ENCODE measurements around the gene RPS6KL1.

Gene RPS6KL1

DNA sequence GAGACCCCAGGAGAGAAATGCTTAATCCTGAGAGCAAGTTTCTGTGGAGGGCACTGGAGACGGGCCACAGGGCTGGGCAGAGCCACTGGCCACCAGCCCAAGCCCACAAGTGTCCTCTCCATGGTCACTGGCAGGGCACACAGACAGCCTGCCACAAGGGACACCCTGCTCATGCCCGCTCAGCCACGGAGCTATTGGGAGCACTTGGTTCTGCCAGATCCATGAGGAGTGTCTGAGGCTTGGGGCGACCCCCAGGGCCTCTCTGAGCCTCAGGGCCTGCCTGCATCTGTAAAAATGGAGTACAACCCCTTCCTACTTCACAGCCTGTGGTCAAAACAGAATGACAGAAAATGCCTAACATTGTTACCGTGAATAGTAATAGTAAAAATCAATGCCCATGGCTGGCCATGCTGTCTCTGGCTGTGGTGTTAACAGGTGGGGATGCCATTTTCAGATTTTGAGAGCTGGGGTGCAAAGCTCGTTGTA, 29.2 kb upstream of the RPS6KL1 start:
- no peak for DNase-seq (ENCODE audit: low read depth)

DNA sequence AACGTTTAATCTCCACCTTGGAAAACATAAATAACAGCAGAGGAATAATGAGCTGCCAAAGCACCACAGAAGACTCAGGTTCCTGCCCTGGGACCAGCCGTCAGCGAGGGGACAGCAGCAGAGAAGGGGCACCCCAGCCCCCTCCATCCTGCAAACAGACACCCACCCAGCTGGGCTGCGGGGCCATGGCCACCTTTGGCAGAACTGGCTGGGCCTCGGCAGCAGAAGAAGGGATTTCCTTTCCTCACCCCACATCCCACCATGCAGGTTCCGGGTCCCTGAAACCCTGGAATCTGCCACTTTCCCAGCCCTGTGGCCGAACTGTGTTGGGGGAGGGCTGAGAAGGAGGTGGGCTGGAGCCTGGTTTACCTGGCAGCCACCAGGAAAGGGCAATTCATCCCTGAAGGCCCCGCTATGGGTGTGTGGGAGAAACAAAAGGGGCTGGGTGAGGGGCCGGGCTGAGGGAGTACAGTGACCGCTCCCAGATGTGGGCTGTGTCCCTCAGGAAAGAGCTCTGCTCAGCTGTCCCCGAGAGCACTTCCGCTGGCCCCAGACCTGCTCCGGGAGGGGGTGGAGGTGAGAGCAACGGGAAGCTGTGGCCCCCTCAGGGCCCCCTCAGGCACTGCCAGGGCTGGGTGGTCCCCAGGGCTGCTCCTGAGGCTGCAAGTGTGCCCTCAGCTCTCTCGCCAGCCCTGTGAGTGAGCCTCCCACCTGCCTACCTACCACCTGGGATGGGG, 28.6 kb upstream of the RPS6KL1 start:
- DNase-seq (ENCODE audit: low read depth) = no peak

DNA sequence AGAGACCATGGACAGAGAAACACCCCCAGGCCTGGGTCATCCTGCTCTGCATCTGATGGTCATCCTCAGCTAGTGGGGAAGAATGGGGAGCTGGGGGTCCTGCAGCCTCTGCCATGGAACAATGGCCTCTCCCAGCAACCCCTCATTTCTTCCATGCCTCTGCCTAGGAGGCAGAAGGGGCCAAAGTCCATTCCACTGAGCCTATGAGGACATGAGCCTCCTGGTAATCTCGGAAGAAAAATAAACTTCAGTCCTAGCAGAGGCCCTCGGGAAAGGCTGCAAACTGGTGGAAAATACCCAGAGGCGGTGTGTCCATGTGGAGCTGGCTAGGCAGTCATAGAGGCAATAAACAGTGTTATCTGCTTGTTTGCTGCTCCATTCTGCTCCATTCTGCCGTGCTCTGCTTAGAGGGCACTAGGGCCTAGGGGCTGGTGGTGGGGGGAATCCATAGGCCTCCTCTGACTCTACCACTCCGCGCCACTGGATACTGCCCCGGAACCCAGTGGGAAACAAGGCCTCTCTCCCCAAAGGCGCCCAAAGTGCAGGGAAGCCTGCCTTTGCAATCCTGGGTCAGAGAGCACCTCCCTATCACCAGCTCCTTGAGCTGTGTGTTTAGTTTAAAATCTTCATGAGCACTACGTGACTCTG, 27.9 kb upstream of the RPS6KL1 start:
- DNase-seq (ENCODE audit: low read depth) = peak; percentile 26

DNA sequence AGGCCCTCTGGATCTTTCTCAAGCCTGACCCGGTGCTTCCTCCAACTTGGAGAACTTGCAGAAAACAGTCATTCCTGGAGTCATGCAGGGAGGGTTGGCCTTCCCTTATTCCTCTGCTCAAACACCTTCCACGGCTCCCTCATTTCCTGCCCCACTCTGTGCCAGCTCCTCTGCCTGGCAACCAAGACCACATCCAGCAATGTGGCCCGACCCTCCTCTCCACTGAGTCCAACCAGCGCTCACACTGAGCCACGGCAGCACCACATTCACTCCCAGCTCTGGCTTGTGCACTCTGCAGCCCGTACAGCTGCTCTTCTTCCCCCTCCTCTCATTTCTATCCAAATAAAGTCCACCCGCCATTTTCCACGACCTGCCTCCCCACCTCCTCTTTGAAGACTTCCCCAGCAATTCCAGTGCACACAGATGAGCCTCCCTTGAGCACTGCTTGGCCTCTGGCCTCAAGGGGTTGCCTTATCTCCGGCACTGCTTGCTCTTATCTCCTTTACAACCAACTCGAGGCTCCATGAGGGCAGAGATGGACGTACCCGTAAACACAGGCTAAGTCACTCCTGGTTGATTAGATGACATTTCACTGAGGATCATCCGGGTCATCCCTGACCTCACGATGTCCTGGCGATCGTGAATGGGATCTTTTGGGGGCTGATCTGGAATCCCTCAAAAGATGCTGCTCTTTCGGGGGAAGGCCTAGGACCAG, 27.0 kb upstream of the RPS6KL1 start:
- DNase-seq (ENCODE audit: low read depth) = no peak

DNA sequence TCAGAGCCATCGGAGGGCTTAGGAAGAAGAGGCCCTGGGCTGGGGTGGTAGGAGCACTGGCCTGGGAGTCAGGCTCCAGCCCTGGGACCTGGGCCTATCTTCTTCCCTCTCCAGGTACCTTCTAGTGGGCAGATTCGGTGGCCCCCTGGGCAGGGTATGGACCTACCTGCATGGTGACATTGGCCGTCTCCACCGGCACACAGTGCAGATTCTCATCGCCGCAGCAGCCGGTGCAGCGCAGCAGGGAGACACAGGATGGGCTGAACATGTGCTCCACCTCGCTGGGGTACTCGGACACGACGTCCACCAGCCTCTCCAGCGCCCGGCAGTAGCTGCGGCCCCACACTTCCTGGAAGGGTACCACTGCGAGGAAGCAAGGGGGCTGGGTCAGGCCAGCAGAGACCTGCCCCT, 26.1 kb upstream of the RPS6KL1 start:
- DNase-seq (ENCODE audit: low read depth) = no peak

DNA sequence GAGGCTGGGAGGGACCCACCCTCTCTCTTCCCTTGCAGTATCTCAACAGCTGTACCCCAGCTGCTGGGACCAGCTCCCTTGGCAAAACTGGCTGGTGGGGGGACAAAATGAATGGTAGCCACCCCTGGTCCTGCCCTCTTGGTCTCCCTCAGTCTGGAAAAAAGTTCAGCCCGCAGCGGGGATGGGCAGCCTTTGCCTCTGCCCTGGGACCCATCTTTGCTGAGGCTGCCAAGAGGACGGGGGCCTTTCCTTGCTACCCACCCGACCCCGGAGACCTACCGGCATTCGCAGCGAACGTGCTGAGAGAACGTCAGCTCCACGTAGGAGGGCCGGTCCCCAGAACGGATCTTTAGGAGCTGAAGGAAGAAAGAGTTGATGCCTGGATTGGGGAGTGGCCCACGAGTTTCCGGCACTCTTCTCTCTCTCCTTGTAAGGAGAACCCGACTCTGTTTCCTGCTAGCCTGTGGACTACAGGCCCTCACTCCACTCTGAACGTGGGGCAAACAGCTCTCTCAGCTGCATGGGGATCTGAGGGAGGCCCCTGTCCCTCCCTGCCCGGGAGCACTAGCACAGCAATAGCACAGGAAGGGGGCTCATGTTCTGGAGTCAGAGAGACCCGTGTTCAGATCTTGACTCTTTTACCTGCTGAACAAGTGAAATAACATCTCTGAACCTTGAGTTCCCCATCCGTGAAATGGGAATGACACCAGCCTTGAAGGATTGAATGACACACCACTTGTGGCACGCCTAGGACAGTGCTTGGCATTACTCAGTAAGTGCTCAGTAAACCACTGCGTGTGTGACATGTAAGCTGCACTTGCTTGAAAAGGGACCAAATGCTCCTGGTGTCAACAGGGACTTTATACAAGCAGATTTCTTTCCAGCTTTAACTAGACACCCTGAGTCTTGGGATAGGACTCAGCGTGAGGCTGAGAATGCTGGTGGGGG, 25.4 kb upstream of the RPS6KL1 start:
- DNase-seq (ENCODE audit: low read depth) = peak; percentile 34

DNA sequence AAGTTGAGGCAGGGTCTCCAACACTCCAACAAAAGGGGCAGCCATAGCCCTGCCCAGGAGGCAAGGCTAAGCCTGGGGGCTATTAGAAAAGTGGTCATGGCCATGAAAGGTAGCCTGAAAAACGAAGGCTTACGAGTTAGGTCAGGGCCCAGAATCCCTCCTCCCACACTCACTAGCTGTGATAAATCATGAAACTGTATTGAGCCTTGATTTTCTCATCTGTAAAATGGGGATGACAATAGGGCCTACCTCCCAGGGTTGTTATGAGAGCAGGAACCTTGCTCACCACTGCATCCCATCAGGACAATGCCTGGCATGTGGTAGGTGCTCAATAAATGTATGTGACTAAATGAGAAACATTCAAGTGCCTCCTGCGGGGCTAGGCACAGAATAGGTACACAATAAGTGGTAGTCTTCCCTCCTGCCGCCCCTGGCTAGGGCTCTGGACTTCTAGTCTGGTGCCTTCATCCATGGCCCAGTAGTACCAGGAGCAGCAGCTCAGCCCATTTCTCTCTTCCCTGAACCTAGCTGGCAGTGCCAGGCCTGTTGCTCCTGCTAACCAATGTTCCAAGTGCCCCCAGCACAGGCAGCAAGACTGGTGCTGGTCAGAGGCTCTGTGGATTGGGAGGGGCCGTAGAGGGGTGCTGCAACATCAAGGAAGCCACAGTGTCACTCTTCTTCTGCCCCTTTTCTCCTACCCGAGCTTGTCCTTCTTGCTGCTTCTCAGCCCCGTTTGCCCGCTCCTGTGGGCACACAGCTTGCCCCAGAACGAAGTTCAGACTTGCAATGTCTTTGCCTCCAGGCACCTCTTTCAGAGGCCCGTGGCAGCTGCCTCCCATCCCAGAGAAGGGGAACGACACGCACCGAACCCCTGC, 24.5 kb upstream of the RPS6KL1 start:
- no peak for DNase-seq (ENCODE audit: low read depth)

DNA sequence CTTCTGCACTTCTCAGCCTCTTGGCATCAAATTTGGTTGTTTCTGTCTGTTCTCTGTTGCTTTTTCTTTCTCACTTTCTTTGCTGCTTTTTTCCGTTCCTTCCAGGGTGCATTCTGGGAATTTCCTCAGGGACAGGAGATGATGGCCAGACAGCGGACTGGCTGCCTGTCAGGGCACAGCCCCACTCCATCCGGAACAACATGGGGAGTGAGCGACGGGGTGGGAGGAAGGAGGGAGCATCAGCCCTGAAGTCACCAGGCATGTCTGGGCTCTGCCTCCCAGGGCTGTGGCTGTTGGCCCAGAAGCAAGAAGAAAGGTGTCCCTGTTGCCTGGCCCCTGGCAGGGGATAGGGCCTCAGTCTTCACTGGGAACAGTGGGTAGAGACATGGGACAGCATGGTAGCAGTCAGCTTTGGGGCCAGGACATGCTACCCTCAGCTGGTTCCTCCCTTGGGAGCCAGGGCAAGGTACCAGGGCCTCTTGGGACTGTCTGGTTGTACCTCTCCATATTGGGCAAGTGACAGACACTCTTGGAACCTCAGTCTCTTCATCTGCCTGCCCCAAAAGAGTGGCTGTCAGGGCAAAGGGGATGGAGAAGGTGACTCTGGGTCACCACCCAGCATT, 23.7 kb upstream of the RPS6KL1 start:
- DNase-seq (ENCODE audit: low read depth) = no peak

DNA sequence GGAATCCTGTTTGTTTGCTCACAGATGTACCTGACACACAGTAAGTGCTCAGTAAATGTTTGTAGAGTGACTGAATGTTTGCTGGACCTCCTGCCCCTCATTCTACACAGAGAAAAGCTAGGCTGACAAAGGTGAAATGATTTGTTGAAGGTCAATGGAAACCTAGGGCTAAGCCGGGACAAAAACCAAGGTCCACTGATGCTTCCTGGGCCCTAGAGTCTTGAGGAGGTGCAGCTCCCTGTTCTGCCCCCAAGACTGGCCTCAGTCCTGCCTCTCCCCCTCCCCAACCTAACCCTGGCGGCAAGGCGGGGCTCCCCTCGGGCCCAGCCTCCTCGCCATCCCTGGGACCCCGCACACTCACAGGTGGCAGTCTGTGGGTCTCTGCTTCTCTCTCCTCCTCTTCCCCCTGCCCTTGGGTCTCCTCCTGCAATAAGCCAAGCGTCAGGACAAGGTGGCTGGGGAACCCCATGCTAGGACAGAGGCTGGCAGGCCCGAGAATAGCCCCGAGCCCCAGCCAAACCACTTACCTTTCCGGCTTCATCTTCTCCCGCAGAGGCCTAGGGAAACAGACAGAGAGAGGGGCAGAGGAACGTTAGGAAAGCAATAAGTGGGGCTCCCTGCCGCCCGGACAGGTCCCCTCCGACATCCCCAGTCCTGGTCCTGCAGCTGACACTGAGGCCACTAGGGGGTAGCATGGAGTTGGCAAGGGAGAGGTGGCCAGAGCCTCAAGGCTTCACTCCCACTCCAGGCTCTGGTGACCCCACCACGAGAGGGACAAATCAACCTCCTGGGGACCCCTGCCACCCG, 23.0 kb upstream of the RPS6KL1 start:
- peak; percentile 70 for DNase-seq (ENCODE audit: low read depth)

DNA sequence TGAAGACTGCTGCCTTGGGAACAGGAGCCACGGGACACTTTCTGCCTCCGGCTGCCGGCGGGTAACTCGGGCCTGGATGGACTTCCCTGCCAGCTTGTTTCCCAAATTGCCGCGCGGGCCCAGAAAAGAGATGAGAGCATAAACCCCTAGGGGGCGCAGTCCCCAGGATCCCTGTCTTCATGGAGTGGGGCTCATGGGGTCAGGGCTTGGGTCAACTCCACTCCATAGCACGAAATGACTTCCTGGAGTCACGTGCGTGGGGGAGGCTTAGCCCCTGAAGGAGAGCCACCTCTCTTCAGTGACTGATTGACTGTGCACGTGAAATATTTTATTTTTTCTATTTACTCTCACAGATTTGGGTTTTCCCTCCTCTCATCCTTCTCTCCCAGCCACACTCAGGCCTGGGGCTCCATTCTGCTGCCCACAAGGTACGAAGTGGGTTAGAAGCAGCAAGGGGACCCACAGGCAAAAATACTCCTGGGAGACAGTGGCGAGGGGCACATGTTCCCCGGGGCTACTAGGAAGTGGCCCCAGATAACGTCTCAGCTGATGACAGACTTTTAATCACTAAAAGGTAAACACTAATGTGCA, 22.3 kb upstream of the RPS6KL1 start:
- DNase-seq (ENCODE audit: low read depth) = peak; percentile 30

DNA sequence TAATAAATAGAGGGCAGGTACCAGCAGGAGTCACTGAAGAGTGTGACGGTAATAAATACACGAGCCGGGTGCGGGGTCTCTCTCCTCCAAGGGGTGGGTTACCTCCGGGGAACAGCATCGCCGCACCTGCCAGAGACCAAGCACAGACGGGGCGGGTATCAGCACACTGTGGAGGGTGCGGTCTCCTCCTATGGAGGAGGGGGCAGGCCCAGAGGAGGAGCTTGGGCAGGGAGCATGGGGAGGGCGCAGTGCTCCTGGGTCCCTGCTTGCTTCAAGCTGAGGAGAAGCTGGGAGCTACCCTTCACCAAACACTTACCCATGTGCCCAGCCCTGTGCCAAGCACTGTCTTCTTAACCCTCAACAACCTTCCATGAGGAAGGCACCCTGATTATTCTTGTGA, 19.5 kb upstream of the RPS6KL1 start:
- no peak for DNase-seq (ENCODE audit: low read depth)

DNA sequence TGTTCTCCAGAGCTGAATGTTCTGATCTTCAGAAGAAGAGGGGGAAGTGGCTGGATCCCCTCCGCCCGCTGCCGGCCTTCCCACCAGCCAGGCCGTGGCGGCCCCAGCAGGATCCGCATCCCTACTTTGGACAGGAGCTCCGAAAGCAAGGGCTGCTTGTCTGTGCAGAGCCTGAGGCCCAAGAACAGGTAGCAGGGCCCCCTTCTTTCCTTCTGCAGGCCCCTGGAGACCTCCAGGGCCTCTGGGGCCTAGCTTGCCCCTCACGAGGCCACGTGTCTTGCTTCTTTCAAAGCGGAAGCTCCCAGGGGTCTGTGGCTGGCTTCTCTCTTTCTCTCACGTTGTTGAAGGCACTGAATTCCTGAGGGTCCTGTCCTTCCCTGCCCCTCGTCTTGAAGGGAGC, 19.1 kb upstream of the RPS6KL1 start:
- no peak for DNase-seq (ENCODE audit: low read depth)

DNA sequence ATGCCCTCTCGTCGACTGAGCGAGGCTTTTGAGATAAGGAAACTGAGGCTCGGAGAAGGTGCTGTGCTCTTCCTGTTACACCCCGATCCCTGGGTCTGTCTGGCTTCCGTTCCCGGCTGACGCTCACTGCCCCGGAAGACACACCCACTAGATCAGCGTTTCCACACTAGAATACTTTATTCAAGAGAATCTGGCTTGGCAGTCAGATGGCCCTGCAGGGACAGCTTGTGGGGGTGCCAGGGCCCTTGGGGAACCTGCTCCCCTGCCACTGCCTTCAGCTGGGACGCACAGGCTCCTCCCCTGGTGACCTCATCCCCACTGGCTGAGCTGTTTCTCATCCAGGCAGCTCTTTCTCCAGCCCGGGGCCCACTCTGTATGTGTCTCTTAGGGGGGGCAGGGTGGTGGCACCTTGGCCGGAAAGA, 18.6 kb upstream of the RPS6KL1 start:
- DNase-seq (ENCODE audit: low read depth) = peak; percentile 72

DNA sequence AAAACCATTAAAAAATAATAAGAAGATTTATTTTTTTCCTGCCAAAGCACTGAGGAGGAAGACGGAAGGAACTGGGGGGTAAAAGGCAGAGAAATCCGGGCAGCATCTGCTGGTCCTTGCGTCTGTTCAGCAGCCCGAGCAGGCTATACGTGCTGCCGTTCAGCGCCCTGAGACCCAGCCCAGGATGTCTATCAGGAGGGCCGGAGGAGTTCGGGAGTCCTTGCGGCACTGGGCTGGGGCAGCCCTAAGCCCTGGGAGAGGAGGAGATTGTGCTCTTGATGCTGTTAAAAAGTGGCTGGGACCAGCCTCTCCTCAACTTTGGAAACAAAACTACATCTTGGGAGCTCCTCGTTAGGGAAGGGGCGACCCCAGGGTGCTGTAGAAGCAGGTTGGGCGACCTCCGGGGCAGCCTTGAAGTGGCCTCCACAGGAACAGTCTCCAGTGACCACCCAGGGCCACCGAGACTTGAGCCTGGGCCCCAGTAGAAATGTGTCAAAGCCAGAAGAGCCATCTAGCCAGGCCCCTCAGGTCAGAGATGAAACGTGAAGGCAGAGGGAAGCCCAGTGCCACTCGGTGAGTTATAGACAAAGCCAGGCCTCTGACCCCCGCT, 18.0 kb upstream of the RPS6KL1 start:
- DNase-seq (ENCODE audit: low read depth) = no peak

DNA sequence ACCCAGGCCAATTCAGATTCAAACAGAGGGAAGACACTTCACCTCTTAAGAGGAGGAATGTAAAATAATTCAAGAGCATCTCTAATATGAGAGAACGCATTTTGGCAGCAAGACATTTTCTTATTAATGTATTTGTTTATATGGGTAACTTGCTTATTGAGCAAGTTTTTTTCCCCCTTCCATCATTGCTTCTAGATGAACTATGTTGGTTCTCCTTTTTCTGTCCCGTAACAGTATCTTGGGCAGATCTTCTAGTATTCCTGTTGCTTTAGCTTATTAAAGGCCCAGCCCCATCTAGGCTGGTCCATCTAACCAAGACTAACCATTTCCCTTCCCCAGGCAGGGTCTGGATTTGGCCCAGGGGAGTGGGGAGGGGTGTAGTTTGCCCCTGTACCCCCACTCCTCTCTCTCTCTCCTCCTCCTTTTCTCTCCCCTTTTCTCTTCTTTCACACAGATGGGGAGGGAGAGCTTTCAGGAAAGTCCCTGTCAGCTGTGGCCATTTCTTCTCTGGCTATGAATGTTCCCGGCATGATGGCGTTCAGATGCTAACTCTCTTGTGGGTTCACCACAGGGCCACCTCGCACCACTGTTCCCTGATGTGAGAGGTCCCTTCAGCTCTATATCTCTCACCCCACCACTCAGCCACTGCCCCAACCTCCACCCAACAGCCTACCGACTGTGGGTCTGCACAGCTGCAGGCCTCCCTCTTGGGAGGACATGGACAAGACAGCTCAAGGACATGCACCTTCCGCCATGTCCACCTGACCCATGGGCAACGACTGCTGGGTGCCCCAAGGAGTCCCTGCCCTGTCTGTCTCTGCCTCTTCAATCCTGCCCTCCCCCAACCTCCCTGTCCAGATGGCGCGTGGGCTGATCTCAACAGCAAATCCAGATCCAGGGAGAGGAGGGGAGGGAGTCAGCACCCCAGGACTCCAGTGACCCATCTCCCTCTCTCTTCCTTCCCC, 15.8 kb upstream of the RPS6KL1 start:
- DNase-seq (ENCODE audit: low read depth) = no peak

DNA sequence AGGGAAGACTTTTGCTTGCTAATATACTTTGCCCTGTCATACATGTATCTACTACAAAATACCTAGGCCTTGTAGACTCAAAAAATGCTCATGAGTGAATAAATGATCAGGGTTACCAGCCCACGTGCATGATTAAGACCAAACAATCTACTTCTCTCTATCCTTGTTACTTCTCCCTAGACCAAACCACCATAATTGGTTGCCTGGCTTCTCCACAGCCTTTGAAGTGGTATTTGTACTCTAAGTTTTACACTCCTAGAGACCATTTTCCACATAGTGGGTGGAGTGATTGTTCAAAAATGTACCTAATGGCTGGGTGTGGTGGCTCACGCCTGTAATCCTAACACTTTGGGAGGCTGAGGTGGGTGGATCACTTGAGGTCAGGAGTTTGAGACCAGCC, 14.1 kb upstream of the RPS6KL1 start:
- DNase-seq (ENCODE audit: low read depth) = no peak

DNA sequence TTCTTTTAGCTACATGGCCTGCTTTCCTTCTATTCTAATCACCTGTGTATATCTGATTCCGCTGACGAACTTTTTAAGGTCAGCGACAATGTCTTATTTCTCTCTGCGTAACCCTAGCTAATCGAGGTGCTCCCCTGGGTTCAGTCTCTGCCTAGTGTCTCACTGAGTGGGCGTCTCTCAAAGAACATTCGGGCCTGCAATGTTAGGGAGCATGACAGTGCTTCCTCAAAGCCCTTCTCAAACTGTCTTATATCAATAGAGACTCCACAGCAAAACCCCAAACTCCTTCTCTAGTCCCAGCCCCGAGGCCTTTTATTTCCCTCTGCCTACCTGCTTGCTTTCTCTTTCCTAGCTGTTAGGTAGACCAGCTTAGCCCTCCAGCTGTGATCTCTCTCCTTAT, 13.7 kb upstream of the RPS6KL1 start:
- DNase-seq (ENCODE audit: low read depth) = no peak

DNA sequence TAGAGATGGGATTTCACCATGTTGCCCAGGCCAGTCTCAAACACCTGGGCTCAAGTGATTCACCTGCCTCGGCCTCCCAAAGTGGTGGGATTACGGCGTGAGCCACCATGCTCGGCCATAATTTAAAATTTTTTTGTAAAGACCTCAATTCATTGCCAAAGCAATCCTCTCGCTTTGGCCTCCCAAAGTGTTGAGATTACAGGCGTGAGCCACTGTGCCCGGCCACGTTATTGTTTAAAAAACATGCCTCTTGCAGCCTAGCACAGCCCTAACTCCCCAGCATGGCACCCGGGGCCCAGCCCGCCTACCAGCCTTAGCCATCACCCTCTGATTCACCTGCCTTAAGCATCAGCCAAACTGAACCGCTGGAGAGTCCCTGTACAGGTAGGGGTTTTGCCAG, 13.1 kb upstream of the RPS6KL1 start:
- DNase-seq (ENCODE audit: low read depth) = no peak

Data from EH (cell line).